IMR-90 (cell line): ENCODE measurements around the gene WNT9B. TPM values are rescaled to one million over a fixed set of nuclear protein-coding genes. Genes with fewer than 3 reads are reported as not detected.

ENCODE experiments used
- ATAC-seq: fragments of 200-7000 bp; cut with Tn5 transposase; 2 replicates; pipeline ENCODE4 v1.9.1; 2020; ENCODE audit warnings: low read depth, mild to moderate bottlenecking, moderate library complexity
- BruUV-seq: library from RNA; stranded (reverse); fragments of 400-500 nt; replicated peaks from 2 replicates; lab custom pipeline; 2021; lab: Mats Ljungman, UMichigan
- CTCF ChIA-PET: fragments of 300-600 bp; formaldehyde crosslinking; extraction: SDS; loops from one replicate; lab custom pipeline; 2021; ENCODE audit warnings: antibody characterized with exemption; lab: Yijun Ruan, JAX
- POLR2A ChIA-PET: fragments of 300-600 bp; sonication (Branson Sonifier 250); formaldehyde crosslinking; loops from one replicate; lab custom pipeline; 2022; ENCODE audit warnings: antibody characterized with exemption; ENCODE audit not compliant: unreplicated experiment; lab: Charles Lee
- DNase-seq: peaks from one replicate; pipeline ENCODE4 v3.0.0; 2013
- H2AFZ ChIP-seq: replicated peaks from 2 replicates; pipeline ENCODE3; 2013; ENCODE audit warnings: low read length, mild to moderate bottlenecking; ENCODE audit not compliant: poor library complexity
- H2AK5ac ChIP-seq: 2 replicates; pipeline ENCODE4 v1.6.1; 2013; ENCODE audit warnings: low read depth, low read length, inconsistent platforms
- H2AK9ac ChIP-seq: replicated peaks from 2 replicates; pipeline ENCODE3; 2013; ENCODE audit warnings: mild to moderate bottlenecking, low read depth, low read length, moderate library complexity; ENCODE audit not compliant: poor library complexity
- H2BK120ac ChIP-seq: 2 replicates; pipeline ENCODE4 v1.6.1; 2013; ENCODE audit warnings: low read depth, low read length, inconsistent platforms
- H2BK15ac ChIP-seq: 3 replicates; pipeline ENCODE4 v1.6.1; 2013; ENCODE audit warnings: low read depth, low read length, inconsistent platforms
- H2BK20ac ChIP-seq: 2 replicates; pipeline ENCODE4 v1.6.1; 2013; ENCODE audit warnings: low read depth, mild to moderate bottlenecking, inconsistent platforms, low read length, moderate library complexity
- H2BK5ac ChIP-seq: 2 replicates; pipeline ENCODE4 v1.6.1; 2013; ENCODE audit warnings: mild to moderate bottlenecking, low read depth, low read length, inconsistent platforms; ENCODE audit not compliant: poor library complexity, severe bottlenecking
- H3K14ac ChIP-seq: replicated peaks from 2 replicates; pipeline ENCODE4 v1.6.1; 2013; ENCODE audit warnings: low read depth, low read length, inconsistent platforms
- H3K18ac ChIP-seq: 2 replicates; pipeline ENCODE4 v1.6.1; 2013; ENCODE audit warnings: low read depth, low read length, control low read depth
- H3K23ac ChIP-seq: 2 replicates; pipeline ENCODE4 v1.6.1; 2013; ENCODE audit warnings: low read depth, low read length, inconsistent platforms
- H3K27ac ChIP-seq: 2 replicates; pipeline ENCODE4 v1.5.1; 2013; ENCODE audit warnings: mild to moderate bottlenecking, control low read depth, low read length; ENCODE audit not compliant: insufficient read depth
- H3K27me3 ChIP-seq: 2 replicates; pipeline ENCODE4 v1.6.1; 2013; ENCODE audit warnings: low read length; ENCODE audit not compliant: control insufficient read depth, insufficient read depth
- H3K36me3 ChIP-seq: 2 replicates; pipeline ENCODE4 v1.6.1; 2013; ENCODE audit warnings: low read length, mixed read lengths; ENCODE audit not compliant: control insufficient read depth, insufficient read depth
- H3K4ac ChIP-seq: 2 replicates; pipeline ENCODE4 v1.6.1; 2013; ENCODE audit warnings: low read depth, low read length, inconsistent platforms
- H3K4me1 ChIP-seq: 2 replicates; pipeline ENCODE4 v1.6.1; 2013; ENCODE audit warnings: low read length, mixed read lengths; ENCODE audit not compliant: control insufficient read depth, insufficient read depth
- H3K4me2 ChIP-seq: 2 replicates; pipeline ENCODE4 v1.6.1; 2013; ENCODE audit warnings: low read depth, mild to moderate bottlenecking, control low read depth, low read length, moderate library complexity
- H3K4me3 ChIP-seq: 2 replicates; pipeline ENCODE4 v1.5.1; 2013; ENCODE audit warnings: low read depth, mild to moderate bottlenecking, control low read depth, low read length, moderate library complexity; ENCODE audit not compliant: insufficient read depth
- H3K56ac ChIP-seq: 2 replicates; pipeline ENCODE4 v1.6.1; 2013; ENCODE audit warnings: low read length, inconsistent platforms; ENCODE audit not compliant: insufficient read depth; ENCODE audit errors: extremely low read depth
- H3K79me1 ChIP-seq, 2 experiments: 2 replicates each; pipeline ENCODE4 v1.6.1; 2013; ENCODE audit warnings: low read length in 2 of 2, inconsistent platforms in 1 of 2, low read depth in 1 of 2
- H3K9ac ChIP-seq: 2 replicates; pipeline ENCODE4 v1.6.1; 2013; ENCODE audit warnings: low read depth, low read length, control low read depth
- H3K9me1 ChIP-seq: 2 replicates; pipeline ENCODE4 v1.6.1; 2013; ENCODE audit warnings: low read length, inconsistent platforms; ENCODE audit not compliant: insufficient read depth
- H3K9me3 ChIP-seq: 2 replicates; pipeline ENCODE4 v1.6.1; 2013; ENCODE audit warnings: low read length; ENCODE audit not compliant: control insufficient read depth, insufficient read depth
- H4K20me1 ChIP-seq: 2 replicates; pipeline ENCODE4 v1.6.1; 2013; ENCODE audit warnings: low read length, inconsistent platforms; ENCODE audit not compliant: insufficient read depth
- H4K5ac ChIP-seq: 2 replicates; pipeline ENCODE4 v1.6.1; 2013; ENCODE audit warnings: mild to moderate bottlenecking, low read depth, low read length, control low read depth
- H4K8ac ChIP-seq, 2 experiments: 2 replicates each; pipeline ENCODE4 v1.6.1; 2013; ENCODE audit warnings: low read depth in 2 of 2, low read length in 2 of 2, control low read depth in 1 of 2, inconsistent platforms in 1 of 2
- H4K91ac ChIP-seq: 2 replicates; pipeline ENCODE4 v1.6.1; 2013; ENCODE audit warnings: low read depth, low read length, inconsistent platforms; ENCODE audit not compliant: insufficient read depth
- BHLHE40 ChIP-seq: fragments of 150-350 bp; IDR thresholded peaks from 2 replicates; pipeline ENCODE4 v1.6.1; 2016; ENCODE audit warnings: mild to moderate bottlenecking, low read depth, low read length
- CEBPB ChIP-seq: IDR thresholded peaks from 2 replicates; pipeline ENCODE4 v1.6.1; 2012; ENCODE audit warnings: low read depth, low read length, improper control_type of control experiment
- CHD1 ChIP-seq: IDR thresholded peaks from 2 replicates; pipeline ENCODE4 v1.6.1; 2012; ENCODE audit warnings: low read depth, low read length, improper control_type of control experiment
- CTCF ChIP-seq: conservative IDR thresholded peaks from 2 replicates; pipeline ENCODE4 v1.5.1; 2012; ENCODE audit warnings: mild to moderate bottlenecking, low read depth, low read length, improper control_type of control experiment
- ELK1 ChIP-seq: fragments of 150-350 bp; IDR thresholded peaks from 2 replicates; pipeline ENCODE4 v1.6.1; 2016; ENCODE audit warnings: low read depth, mild to moderate bottlenecking, low read length, moderate library complexity, borderline replicate concordance
- FOS ChIP-seq: fragments of 150-350 bp; IDR thresholded peaks from 2 replicates; pipeline ENCODE4 v1.6.1; 2016; ENCODE audit warnings: low read depth, low read length
- MAFK ChIP-seq: IDR thresholded peaks from 2 replicates; pipeline ENCODE4 v1.6.1; 2012; ENCODE audit warnings: low read depth, low read length, improper control_type of control experiment
- MAZ ChIP-seq: IDR thresholded peaks from 2 replicates; pipeline ENCODE4 v1.6.1; 2012; ENCODE audit warnings: low read depth, mild to moderate bottlenecking, low read length, improper control_type of control experiment, moderate library complexity, borderline replicate concordance
- MXI1 ChIP-seq: IDR thresholded peaks from 2 replicates; pipeline ENCODE4 v1.6.1; 2012; ENCODE audit warnings: low read depth, mild to moderate bottlenecking, low read length, moderate library complexity, borderline replicate concordance
- NFE2L2 ChIP-seq: fragments of 150-350 bp; IDR thresholded peaks from 2 replicates; pipeline ENCODE4 v1.6.1; 2016; ENCODE audit warnings: low read depth, mild to moderate bottlenecking, low read length
- POLR2A ChIP-seq: IDR thresholded peaks from 2 replicates; pipeline ENCODE4 v1.6.1; 2012; ENCODE audit warnings: mild to moderate bottlenecking, low read depth, low read length
- RAD21 ChIP-seq: IDR thresholded peaks from 2 replicates; pipeline ENCODE4 v1.6.1; 2012; ENCODE audit warnings: low read length, improper control_type of control experiment
- RCOR1 ChIP-seq: IDR thresholded peaks from 2 replicates; pipeline ENCODE4 v1.6.1; 2012; ENCODE audit warnings: mild to moderate bottlenecking, low read length, improper control_type of control experiment; ENCODE audit not compliant: insufficient replicate concordance
- RFX5 ChIP-seq: IDR thresholded peaks from 2 replicates; pipeline ENCODE4 v1.8.0; 2012; ENCODE audit warnings: low read depth, mild to moderate bottlenecking, low read length, moderate library complexity
- SMC3 ChIP-seq: fragments of 150-350 bp; IDR thresholded peaks from 2 replicates; pipeline ENCODE4 v1.6.1; 2016; ENCODE audit warnings: low read depth, mild to moderate bottlenecking, antibody characterized with exemption, low read length, moderate library complexity
- USF2 ChIP-seq: fragments of 150-350 bp; IDR thresholded peaks from 2 replicates; pipeline ENCODE4 v1.6.1; 2017; ENCODE audit warnings: mild to moderate bottlenecking, antibody characterized with exemption, low read length, low read depth
- WGBS, 2 experiments: methylation state at CpG; one replicate each; pipeline versions ENCODE4 v1.1.5 to v1.1.7; 2013; ENCODE audit warnings: missing lambda C conversion rate in 2 of 2; ENCODE audit not compliant: insufficient read length in 1 of 2; ENCODE audit errors: extremely low coverage in 2 of 2; 5-methylcytosine and 5-hydroxymethylcytosine counted together
- dilution Hi-C: fragments of 300-500 bp; cut with HindIII; formaldehyde crosslinking; loops from one replicate; pipeline ENCODE4 v1.14.3; 2018; ENCODE audit warnings: low sequenced_read_pairs; ENCODE audit not compliant: unreplicated experiment
- in situ Hi-C: fragments of 300-500 bp; cut with MboI; formaldehyde crosslinking; loops from 3 replicates; pipeline ENCODE4 v1.14.3; 2019; ENCODE audit warnings: low sequenced_read_pairs, inconsistent platforms, mixed read lengths
- intact Hi-C: fragments of 100-400 bp; cut with micrococcal nuclease; formaldehyde crosslinking; loops from 2 replicates; pipeline ENCODE4 v1.10.0; 2022
- polyA plus RNA-seq, 3 experiments: library from polyadenylated mRNA; depleted of rRNA; stranded (reverse); fragments of >200 nt; gene quantifications; 2 replicates each; pipeline ENCODE4 v1.2.3, GENCODE V29; 2012; ENCODE audit warnings: low replicate concordance in 1 of 3
- total RNA-seq: library from RNA; depleted of rRNA; stranded (reverse); fragments of >200 nt; gene quantifications from 2 replicates; pipeline ENCODE4 v1.2.3, GENCODE V29; 2012

The WNT9B gene
- total and polyA plus RNA-seq, 2 of the 4 experiments (the other 2 are of a cell fraction) = not detected

GRCh38 chr17:46883871-46884520 lies 32.6 kb downstream of the WNT9B start:
- dilution Hi-C loops = no loop called here
- H2BK15ac ChIP-seq = no peak overlapping the region
- H3K27ac ChIP-seq = no peak overlapping the region
- intact Hi-C loops = no loop called here
- no peak overlapping the region for H2AK9ac ChIP-seq
- TF ChIP-seq USF2 (no peak), NFE2L2 (no peak), CTCF (no peak), BHLHE40 (no peak), MAFK (no peak), CHD1 (no peak), CEBPB (no peak), MAZ (no peak), FOS (no peak), RCOR1 (no peak), MXI1 (no peak), RFX5 (no peak), RAD21 (no peak), POLR2A (no peak), ELK1 (no peak), SMC3 (no peak)
- no peaks in the 10 kb centered on the region for H3K4me1 ChIP-seq
- in situ Hi-C loops = no loop called here
- no peak overlapping the region for H3K23ac ChIP-seq
- H2AFZ ChIP-seq = no peak overlapping the region
- DNase-seq = no peak
- H3K36me3 ChIP-seq = no peaks in the 10 kb centered on the region
- no peak overlapping the region for H2BK120ac ChIP-seq
- no peak overlapping the region for H2AK5ac ChIP-seq
- no peak overlapping the region for H3K56ac ChIP-seq
- no peaks in the 10 kb centered on the region for H4K20me1 ChIP-seq
- no peak overlapping the region for H3K9ac ChIP-seq
- no peaks in the 10 kb centered on the region for H3K79me1 ChIP-seq
- ChIA-PET POLR2A (no interaction called here), CTCF (no interaction called here)
- no TSS peak for BruUV-seq
- no peak for ATAC-seq
- WGBS, 2 experiments = 0% methylated on average over 1 of the region's 19 CpGs; no CpG with 5 or more reads in 1 of the 2 experiments
- no peak overlapping the region for H2BK5ac ChIP-seq
- no peak overlapping the region for H3K14ac ChIP-seq
- H3K4ac ChIP-seq = no peak overlapping the region
- no peak overlapping the region for H3K4me3 ChIP-seq
- H4K5ac ChIP-seq = no peak overlapping the region
- H4K91ac ChIP-seq = no peak overlapping the region
- H3K27me3 ChIP-seq = peaks cover 53% of the 10 kb centered on the region
- H4K8ac ChIP-seq = no peak overlapping the region
- H3K9me3 ChIP-seq = no peaks in the 10 kb centered on the region
- H3K18ac ChIP-seq = no peak overlapping the region
- H3K4me2 ChIP-seq = no peak overlapping the region
- H3K9me1 ChIP-seq = no peaks in the 10 kb centered on the region
- no peak overlapping the region for H2BK20ac ChIP-seq
